HepG2 (cell line): ENCODE measurements around the gene DPH7. TPM values are rescaled to one million over a fixed set of nuclear protein-coding genes. Genes with fewer than 3 reads are reported as not detected.
A peak's percentile ranks its signal among the peaks of the same experiment; 100 is the strongest.
"Not testable (repeated sequence)": the region's sequence is repeated elsewhere in the genome, so short reads cannot be mapped to it uniquely, and the experiment has no call there.

Source experiments
- ATAC-seq: fragments of 200-7000 bp; cut with Tn5 transposase; 3 replicates; pipeline ENCODE4 v1.9.1; 2020; ENCODE audit warnings: mild to moderate bottlenecking, moderate library complexity
- BruUV-seq: library from RNA; stranded (reverse); fragments of 400-500 nt; replicated peaks from 2 replicates; lab custom pipeline; 2021; lab: Mats Ljungman, UMichigan
- CTCF ChIA-PET: fragments of 300-600 bp; formaldehyde crosslinking; extraction: SDS; loops from one replicate; lab custom pipeline; 2021; ENCODE audit warnings: low total read pairs, inconsistent platforms, low intra/inter-chr PET ratio; lab: Yijun Ruan, JAX
- POLR2A ChIA-PET: fragments of 350-600 bp; sonication (Branson Sonifier 250); formaldehyde crosslinking; loops from one replicate; lab custom pipeline; 2020; ENCODE audit warnings: antibody characterized with exemption, inconsistent platforms; lab: Yijun Ruan, JAX
- DNase-seq: peaks from one replicate; pipeline ENCODE4 v3.0.0-alpha.2; 2015; ENCODE audit warnings: low spot score
- FAIRE-seq: peaks from 3 replicates; lab custom pipeline; 2011; peaks lifted over from hg19 to GRCh38; lab: Jason Lieb, UNC
- H2AFZ ChIP-seq: one replicate; pipeline ENCODE4 v1.6.1; 2011; ENCODE audit warnings: low read length, inconsistent platforms
- H3K27ac ChIP-seq: fragments of 300-600 bp; 3 replicates; pipeline ENCODE4 v1.8.0; 2011; ENCODE audit warnings: mixed run types, mild to moderate bottlenecking, mixed read lengths, low read length, inconsistent platforms; ENCODE audit not compliant: insufficient read depth; ENCODE audit errors: extremely low read length
- H3K27me3 ChIP-seq, 2 experiments: fragments of 200-600 bp in 1 of 2; 2 replicates in 1 of 2; 3 replicates in 1 of 2; pipeline versions ENCODE4 v1.6.0 to v1.8.0; 2011; ENCODE audit warnings: low read length in 2 of 2, mild to moderate bottlenecking in 2 of 2, moderate library complexity in 2 of 2, inconsistent platforms in 1 of 2; ENCODE audit not compliant: insufficient read depth in 2 of 2, control insufficient read depth in 1 of 2
- H3K36me3 ChIP-seq, 2 experiments: fragments of 200-600 bp in 1 of 2; replicated peaks in 1 of 2; 2 replicates in 1 of 2; 3 replicates in 1 of 2; pipeline versions ENCODE4 v1.5.1 to v1.8.0; 2011; ENCODE audit warnings: low read length in 2 of 2, inconsistent platforms in 1 of 2; ENCODE audit not compliant: insufficient read depth in 2 of 2, control insufficient read depth in 1 of 2
- H3K4me1 ChIP-seq: 2 replicates; pipeline ENCODE4 v1.5.1; 2012; ENCODE audit warnings: low read length, inconsistent platforms; ENCODE audit not compliant: insufficient read depth
- H3K4me2 ChIP-seq: 2 replicates; pipeline ENCODE4 v1.6.0; 2011; ENCODE audit warnings: low read depth, low read length, inconsistent platforms
- H3K4me3 ChIP-seq, 3 experiments: fragments of 200-600 bp in 1 of 3; sonication (generic), shearing (Covaris generic) in 1 of 3; replicated peaks in 1 of 3; 2 replicates each; pipeline ENCODE4 v1.5.1; 2011 to 2016; ENCODE audit warnings: low read length in 3 of 3, inconsistent platforms in 2 of 3, low read depth in 2 of 3, mild to moderate bottlenecking in 2 of 3, control low read depth in 1 of 3, mixed read lengths in 1 of 3; ENCODE audit not compliant: insufficient read depth in 1 of 3
- H3K79me2 ChIP-seq: one replicate; pipeline ENCODE4 v1.6.1; 2011; ENCODE audit warnings: low read length, inconsistent platforms; ENCODE audit not compliant: insufficient read depth
- H3K9ac ChIP-seq: 2 replicates; pipeline ENCODE4 v1.6.0; 2011; ENCODE audit warnings: mild to moderate bottlenecking, low read depth, low read length, inconsistent platforms; ENCODE audit not compliant: insufficient read depth
- H3K9me3 ChIP-seq: 2 replicates; pipeline ENCODE4 v1.5.1; 2012; ENCODE audit warnings: mild to moderate bottlenecking, low read length
- H4K20me1 ChIP-seq: 2 replicates; pipeline ENCODE4 v1.6.0; 2011; ENCODE audit warnings: inconsistent platforms, mild to moderate bottlenecking, low read length, moderate library complexity; ENCODE audit not compliant: insufficient read depth
- ATF7 ChIP-seq, 2 experiments: fragments of 450-650 bp in 1 of 2; sonication (generic) in 1 of 2; formaldehyde crosslinking in 1 of 2; IDR thresholded peaks; 2 replicates each; pipeline versions ENCODE4 v1.4.0 to v1.6.1; 2016 to 2020; ENCODE audit warnings: antibody characterized with exemption in 1 of 2, mild to moderate bottlenecking in 1 of 2, missing genetic modification reagents in 1 of 2
- RAD51 ChIP-seq: fragments of 450-650 bp; IDR thresholded peaks from 2 replicates; pipeline ENCODE4 v1.6.1; 2016; ENCODE audit warnings: borderline replicate concordance
- WGBS: methylation state at CpG from one replicate; pipeline ENCODE4 v1.1.6; 2017; ENCODE audit warnings: low lambda C conversion rate; 5-methylcytosine and 5-hydroxymethylcytosine counted together
- in situ Hi-C: cut with HindIII; loops from 2 replicates; pipeline ENCODE4 v1.10.0; 2017; ENCODE audit warnings: low pct_unique_long_range_greater_than_20kb; ENCODE audit not compliant: extremely low pct_ligation_motif_present
- intact Hi-C: fragments of 100-400 bp; cut with micrococcal nuclease; formaldehyde crosslinking; loops from one replicate; pipeline ENCODE4 v1.10.0; 2022; ENCODE audit not compliant: unreplicated experiment
- polyA plus RNA-seq, 8 experiments: library from polyadenylated mRNA; depleted of rRNA in 3 of 8; stranded (reverse) in 7 of 8; unstranded in 1 of 8; fragments of >200 nt; fragmentation: Illumina TruSeq in 4 of 8; extraction: Trizol in 4 of 8; gene quantifications; 2 replicates each; pipeline versions ENCODE4 v1.2.1 to v1.2.3, GENCODE V29; 2011 to 2016; ENCODE audit warnings: low read depth in 4 of 8, missing spikeins in 1 of 8, mixed read lengths in 1 of 8; ENCODE audit not compliant: insufficient read depth in 1 of 8
- total RNA-seq, 5 experiments: library from RNA; depleted of rRNA; stranded (reverse); fragments of >200 nt; fragmentation: Illumina TruSeq; extraction: Trizol; gene quantifications; 2 replicates each; pipeline ENCODE4 v1.2.3, GENCODE V29; 2016; ENCODE audit warnings: low read depth in 1 of 5
- TF ChIP-seq, protein P1 (sequence below): sonication (generic); formaldehyde crosslinking; IDR thresholded peaks from 2 replicates; pipeline ENCODE4 v1.5.0; 2020; ENCODE audit warnings: mild to moderate bottlenecking, missing genetic modification reagents

The DPH7 gene
- total and polyA plus RNA-seq, 2 of the 13 experiments (the other 11 are each of a cell fraction or from before 2014, with no cell fraction given): 27.6 to 31.6 TPM

DNA sequence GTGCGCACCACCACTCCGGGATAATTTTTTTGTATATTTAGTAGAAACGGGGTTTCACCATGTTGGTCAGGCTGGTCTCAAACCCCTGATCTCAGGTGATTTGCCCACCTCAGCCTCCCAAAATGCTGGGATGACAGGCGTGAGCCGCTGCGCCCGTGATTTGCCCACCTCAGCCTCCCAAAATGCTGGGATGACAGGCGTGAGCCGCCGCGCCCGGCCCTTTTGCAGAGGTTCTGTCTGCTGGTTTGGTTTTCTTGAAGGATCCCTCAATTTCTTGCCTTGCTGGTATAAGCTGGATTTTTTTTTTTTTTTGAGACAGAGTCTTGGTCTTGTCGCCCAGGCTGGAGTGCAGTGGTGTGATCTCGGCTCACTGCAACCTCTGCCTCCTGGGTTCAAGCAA lies 48.7 kb upstream of the DPH7 start:
- peaks cover 24% of the 10 kb centered on the region; the same call in 1 of the 2 replicates for H4K20me1 ChIP-seq
- in situ Hi-C loops, H3K9me3 ChIP-seq, H3K9ac ChIP-seq, intact Hi-C loops, H3K27ac ChIP-seq, H3K4me3 ChIP-seq, H3K36me3 ChIP-seq, FAIRE-seq, ATAC-seq, H2AFZ ChIP-seq, H3K4me2 ChIP-seq, DNase-seq, BruUV-seq, H3K27me3 ChIP-seq, CTCF ChIA-PET: not testable (repeated sequence)
- WGBS: 95% methylated on average over 14 of the region's 14 CpGs
- H3K4me1 ChIP-seq: peaks cover 35% of the 10 kb centered on the region
- peaks cover 86% of the 10 kb centered on the region for H3K79me2 ChIP-seq
- POLR2A ChIA-PET: interaction anchor here (1.3 kb wide), 1 partner anchor 9 kb away, joined by 5 read pairs; the partner anchor contains the start of gene EHMT1

DNA sequence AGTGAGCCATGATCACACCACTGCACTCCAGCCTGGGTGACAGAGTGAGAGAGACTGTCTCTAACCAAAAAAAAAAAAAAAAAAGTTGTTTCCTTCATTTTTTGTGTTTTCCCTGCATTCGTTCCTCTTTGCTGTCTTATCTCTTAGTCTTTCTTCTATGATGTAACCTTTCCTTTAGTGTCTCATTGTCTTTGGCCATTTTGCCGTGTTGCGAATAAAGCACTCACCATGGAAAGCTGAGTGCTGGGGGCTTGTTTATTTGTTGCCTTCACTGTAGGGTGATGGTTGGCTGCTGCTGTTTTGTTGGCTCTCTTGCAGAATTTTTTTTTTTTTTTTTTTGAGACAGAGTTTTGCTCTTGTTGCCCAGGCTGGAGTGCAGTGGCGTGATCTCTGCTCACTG lies 47.7 kb upstream of the DPH7 start:
- CTCF ChIA-PET: no interaction called here

DNA sequence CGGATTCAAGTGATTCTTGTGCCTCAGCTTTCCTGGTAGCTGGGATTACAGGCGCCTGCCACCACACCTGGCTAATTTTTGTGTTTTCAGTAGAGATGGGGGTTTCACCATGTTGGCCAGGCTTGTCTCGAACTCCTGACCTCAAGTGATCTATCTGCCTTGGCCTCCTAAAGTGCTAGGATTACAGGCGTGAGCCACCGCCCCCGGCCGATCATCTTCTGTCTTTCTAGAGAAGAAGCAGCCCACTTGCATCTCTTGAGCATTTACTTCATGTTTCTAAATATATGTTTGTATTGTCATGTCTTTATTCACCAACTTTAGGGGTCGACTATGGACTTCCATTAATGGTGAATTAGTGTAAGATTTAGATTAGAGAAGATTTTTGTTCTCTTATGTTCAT lies 43.5 kb upstream of the DPH7 start:
- H3K4me2 ChIP-seq, CTCF ChIA-PET, H3K9ac ChIP-seq, in situ Hi-C loops, ATAC-seq, BruUV-seq, H3K27me3 ChIP-seq, DNase-seq, H2AFZ ChIP-seq, H3K9me3 ChIP-seq, H3K4me3 ChIP-seq, H3K27ac ChIP-seq, FAIRE-seq, H3K36me3 ChIP-seq: not testable (repeated sequence)
- Histone ChIP-seq H3K79me2 (peaks cover 83% of the 10 kb centered on the region), H3K4me1 (peaks cover 27% of the 10 kb centered on the region), H4K20me1 (peaks cover 14% of the 10 kb centered on the region)
- intact Hi-C loops: loop anchor here (5.0 kb wide), 1 partner anchor 40 kb away; no protein-coding TSS in a partner anchor
- POLR2A ChIA-PET: interaction anchor here (0.9 kb wide), 1 partner anchor 45 kb away, joined by 3 read pairs; no protein-coding TSS in a partner anchor
- 93% methylated on average over 8 of the region's 8 CpGs for WGBS

More for the DNA sequence above, 47.7 kb upstream of the DPH7 start:
- TF ChIP-seq ATF7 (IDR thresholded peaks at IDR 0.05) (no peak), ATF7 (CRISPR knock-in tag; IDR thresholded peaks at IDR 0.05) (no peak), RAD51 (no peak)
- TF ChIP-seq, protein P1, sequence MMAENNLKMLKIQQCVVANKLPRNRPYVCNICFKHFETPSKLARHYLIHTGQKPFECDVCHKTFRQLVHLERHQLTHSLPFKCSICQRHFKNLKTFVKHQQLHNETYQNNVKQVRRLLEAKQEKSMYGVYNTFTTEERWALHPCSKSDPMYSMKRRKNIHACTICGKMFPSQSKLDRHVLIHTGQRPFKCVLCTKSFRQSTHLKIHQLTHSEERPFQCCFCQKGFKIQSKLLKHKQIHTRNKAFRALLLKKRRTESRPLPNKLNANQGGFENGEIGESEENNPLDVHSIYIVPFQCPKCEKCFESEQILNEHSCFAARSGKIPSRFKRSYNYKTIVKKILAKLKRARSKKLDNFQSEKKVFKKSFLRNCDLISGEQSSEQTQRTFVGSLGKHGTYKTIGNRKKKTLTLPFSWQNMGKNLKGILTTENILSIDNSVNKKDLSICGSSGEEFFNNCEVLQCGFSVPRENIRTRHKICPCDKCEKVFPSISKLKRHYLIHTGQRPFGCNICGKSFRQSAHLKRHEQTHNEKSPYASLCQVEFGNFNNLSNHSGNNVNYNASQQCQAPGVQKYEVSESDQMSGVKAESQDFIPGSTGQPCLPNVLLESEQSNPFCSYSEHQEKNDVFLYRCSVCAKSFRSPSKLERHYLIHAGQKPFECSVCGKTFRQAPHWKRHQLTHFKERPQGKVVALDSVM: peak; percentile 42; the same call in 1 of the 2 replicates
- ATAC-seq (no peak), FAIRE-seq (no peak), DNase-seq (no peak)
- H3K79me2 ChIP-seq: peaks cover 83% of the 10 kb centered on the region
- no peak overlapping the region for H3K4me3 ChIP-seq
- no peaks in the 10 kb centered on the region for H3K27me3 ChIP-seq
- POLR2A ChIA-PET: no interaction called here
- H4K20me1 ChIP-seq: peaks cover 17% of the 10 kb centered on the region; the same call in 1 of the 2 replicates
- WGBS: 97% methylated on average over 4 of the region's 4 CpGs
- H3K9ac ChIP-seq: no peak overlapping the region
- in situ Hi-C loops (no loop called here), intact Hi-C loops (no loop called here)
- no peaks in the 10 kb centered on the region for H3K9me3 ChIP-seq
- BruUV-seq: no TSS peak
- H3K4me1 ChIP-seq: peaks cover 28% of the 10 kb centered on the region
- H2AFZ ChIP-seq: no peak overlapping the region
- no peak overlapping the region for H3K4me2 ChIP-seq
- no peaks in the 10 kb centered on the region; a peak in 2 of 5 replicates for H3K36me3 ChIP-seq
- H3K27ac ChIP-seq: no peak overlapping the region
